ENCODE data around the gene ALOX15B.

DNA sequence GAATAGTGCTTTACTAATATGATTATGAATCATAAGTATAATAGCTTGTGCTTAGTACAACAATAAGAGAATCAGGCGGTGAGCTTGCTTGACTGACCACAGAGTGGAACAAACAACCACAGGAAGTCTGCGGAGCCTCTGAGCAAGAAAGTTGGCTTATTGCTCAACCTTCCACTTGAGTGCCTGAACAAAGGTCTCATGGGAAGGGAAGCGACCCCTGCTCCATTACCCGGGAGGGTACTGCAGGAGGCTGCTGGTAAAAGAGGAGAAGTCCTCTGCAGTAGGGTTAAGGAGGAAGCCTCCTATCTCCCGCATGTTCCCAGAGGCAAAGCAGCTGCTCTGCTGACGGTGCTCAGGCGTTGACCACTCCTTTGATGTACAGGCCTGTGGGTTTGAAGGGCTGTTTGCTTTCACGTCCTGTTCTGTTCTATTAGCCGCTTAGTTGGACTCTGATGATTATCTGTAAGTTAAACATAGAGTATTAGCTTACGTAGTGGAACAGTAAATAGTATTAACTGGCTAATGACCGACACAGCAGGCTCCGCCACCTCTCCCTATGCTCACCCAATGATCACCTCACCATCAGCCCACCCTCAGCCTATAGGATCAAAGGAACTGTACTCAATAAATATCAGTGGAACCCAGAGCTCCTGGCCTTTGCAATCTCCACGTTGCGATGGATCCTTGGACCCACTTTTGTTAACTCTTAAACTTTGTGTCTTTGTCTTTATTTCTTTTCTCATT, 17.5 kb downstream of the ALOX15B start:
- TF ChIP-seq EZH2 (IDR thresholded peaks at IDR 0.05; ENCODE audit: insufficient read depth, low read length) = no peak
- TF ChIP-seq, protein P1, sequence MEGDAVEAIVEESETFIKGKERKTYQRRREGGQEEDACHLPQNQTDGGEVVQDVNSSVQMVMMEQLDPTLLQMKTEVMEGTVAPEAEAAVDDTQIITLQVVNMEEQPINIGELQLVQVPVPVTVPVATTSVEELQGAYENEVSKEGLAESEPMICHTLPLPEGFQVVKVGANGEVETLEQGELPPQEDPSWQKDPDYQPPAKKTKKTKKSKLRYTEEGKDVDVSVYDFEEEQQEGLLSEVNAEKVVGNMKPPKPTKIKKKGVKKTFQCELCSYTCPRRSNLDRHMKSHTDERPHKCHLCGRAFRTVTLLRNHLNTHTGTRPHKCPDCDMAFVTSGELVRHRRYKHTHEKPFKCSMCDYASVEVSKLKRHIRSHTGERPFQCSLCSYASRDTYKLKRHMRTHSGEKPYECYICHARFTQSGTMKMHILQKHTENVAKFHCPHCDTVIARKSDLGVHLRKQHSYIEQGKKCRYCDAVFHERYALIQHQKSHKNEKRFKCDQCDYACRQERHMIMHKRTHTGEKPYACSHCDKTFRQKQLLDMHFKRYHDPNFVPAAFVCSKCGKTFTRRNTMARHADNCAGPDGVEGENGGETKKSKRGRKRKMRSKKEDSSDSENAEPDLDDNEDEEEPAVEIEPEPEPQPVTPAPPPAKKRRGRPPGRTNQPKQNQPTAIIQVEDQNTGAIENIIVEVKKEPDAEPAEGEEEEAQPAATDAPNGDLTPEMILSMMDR (IDR thresholded peaks at IDR 0.05; ENCODE audit: insufficient read depth, low read depth, low read length) = no peak

Measured in astrocyte (in vitro differentiated cells and primary cell).